GM08714 (cell line): ENCODE results near the gene MED13L.

Experiments used
- H3K4me3 ChIP-seq: fragments of 200-500 bp; sonication (Bioruptor generic); 2 replicates; pipeline ENCODE4 v1.5.1; 2014; ENCODE audit warnings: mild to moderate bottlenecking, low read length, inconsistent platforms
- ZNF274 ChIP-seq: IDR thresholded peaks from 2 replicates; pipeline ENCODE4 v1.6.1; 2012; ENCODE audit warnings: mild to moderate bottlenecking, low read depth, low read length

MED13L gene

DNA sequence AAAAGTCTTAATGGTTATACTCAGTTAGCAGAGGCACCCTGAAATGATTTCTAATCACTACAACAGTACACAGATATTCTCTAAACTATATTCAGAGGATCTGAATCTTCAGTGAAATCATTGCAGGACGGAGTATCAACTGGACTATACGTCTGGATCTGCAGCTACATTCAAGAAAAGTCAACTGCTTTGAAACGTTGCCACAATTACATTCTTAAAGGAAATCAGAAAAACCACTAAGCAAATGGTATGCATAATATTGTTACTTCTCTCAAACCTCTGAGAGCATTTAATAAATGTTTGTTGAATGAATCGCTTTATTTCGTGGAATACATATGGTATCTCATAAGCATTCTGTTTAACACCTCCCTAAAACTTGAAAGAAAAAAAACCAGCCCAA, 67.4 kb downstream of the MED13L start:
- no peak for TF ChIP-seq ZNF274
- H3K4me3 ChIP-seq: no peak overlapping the region

DNA sequence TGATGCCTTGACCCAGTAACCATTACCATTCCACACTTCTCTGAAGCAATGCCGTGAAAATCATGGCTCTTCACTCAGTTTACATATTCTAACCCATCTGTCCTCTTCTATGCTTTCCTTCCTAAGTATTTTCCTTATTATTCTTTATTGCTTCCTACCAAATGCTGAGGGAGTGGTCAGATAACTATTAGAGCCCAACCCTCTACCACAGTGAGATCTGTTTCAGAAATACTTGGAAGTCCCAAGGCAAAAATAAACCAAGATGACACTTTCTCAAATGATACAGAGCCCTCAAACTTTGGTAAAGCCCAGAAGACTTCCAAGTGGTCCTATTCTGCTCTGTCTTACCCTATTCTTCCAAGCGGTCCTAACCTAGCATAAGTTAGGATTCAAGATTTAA, 68.0 kb downstream of the MED13L start:
- no peak for TF ChIP-seq ZNF274
- H3K4me3 ChIP-seq: no peak overlapping the region

DNA sequence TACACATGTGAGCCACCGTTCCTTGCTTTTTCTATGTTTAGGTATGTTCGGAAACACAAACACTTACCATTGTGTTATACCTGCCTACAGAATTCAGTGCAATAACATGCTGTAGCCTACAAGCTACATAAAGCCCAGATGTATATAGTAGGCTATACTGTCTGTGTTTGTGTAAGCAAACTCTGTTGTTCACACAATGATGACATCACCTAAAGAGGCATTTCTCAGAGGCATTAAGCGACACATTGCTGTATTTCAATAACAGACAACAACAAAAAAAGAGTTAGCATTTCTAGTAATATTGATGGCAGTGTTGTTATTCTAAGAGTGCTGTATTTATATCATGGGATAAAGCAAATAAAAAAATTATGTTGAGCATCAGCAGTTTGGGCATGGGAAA, 70.2 kb downstream of the MED13L start:
- H3K4me3 ChIP-seq: no peak overlapping the region
- no peak for TF ChIP-seq ZNF274

DNA sequence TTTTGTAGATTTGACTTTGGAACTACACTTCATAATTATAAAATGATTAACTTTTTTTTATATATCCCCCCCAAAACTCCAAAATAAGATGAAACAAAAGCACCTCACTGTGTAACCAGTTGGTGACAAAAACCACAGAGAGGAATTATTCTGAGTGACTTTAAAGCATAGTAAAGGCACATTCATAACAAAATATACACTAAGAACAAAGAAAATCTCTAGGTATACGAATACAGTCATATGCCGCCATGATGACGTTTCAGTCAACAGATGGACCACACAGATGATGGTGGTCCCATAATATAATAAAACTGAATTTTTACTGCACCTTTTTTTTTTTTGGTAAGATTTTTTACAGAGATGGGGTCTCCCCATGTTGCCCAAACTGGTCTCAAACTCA, 70.7 kb downstream of the MED13L start:
- no peak overlapping the region for H3K4me3 ChIP-seq
- TF ChIP-seq ZNF274: no peak

DNA sequence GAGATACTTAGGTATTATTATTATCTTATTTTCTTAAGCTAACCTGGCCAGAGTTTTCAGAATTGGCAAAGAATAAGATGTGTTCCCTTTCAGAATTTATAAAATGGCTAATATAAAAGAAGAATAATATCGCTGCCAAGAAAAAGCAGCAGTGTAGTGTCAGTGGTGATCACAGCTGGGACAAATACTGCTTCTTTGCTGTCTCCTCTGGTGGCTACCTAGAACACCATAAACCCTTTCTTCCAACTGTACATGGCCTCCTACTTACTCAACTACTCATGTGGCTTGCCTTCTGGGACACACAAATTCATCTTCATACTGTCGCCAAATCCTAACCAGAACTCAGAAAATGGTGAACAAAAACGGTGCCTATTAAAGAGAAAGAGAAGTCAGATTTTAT, 72.7 kb downstream of the MED13L start:
- H3K4me3 ChIP-seq: no peak overlapping the region
- no peak for TF ChIP-seq ZNF274

DNA sequence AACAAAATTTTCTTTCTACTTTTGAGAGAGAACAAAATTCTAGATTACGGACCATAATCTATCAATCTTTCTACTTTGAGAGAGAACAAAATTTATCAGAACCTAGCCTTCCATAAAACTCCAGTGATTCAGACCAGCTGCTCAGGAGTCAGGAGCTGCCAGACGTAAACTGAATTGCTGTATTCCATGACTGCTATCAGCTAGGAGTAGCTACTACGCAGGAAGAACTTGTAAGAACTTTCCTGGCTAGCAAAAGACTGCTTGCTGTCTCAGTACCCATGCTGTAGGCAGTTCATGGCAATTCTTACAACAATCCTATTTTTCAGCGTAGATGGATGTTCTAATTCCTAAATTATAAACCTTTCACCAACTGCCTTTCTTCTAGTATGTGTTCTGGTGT, 73.3 kb downstream of the MED13L start:
- no peak overlapping the region for H3K4me3 ChIP-seq
- no peak for TF ChIP-seq ZNF274

DNA sequence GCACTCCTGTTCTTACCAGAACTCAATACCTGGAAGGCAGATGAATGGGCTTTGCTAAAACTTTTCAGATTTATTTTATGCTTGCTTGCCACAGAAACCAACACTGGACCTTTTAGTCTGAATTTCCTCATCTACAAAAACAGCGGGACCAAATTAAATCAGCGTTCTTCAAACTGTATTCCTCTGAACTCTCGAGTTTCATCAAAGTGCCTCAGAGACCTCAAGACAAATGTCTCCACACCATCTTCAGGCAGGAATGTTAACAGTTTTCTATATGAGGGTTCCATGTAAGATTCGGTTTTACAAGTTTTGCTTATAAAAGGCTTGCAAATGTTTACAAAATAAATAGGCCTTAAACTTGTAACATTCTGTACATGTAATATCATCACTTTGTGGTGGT, 74.6 kb downstream of the MED13L start:
- TF ChIP-seq ZNF274: no peak
- no peak overlapping the region for H3K4me3 ChIP-seq

DNA sequence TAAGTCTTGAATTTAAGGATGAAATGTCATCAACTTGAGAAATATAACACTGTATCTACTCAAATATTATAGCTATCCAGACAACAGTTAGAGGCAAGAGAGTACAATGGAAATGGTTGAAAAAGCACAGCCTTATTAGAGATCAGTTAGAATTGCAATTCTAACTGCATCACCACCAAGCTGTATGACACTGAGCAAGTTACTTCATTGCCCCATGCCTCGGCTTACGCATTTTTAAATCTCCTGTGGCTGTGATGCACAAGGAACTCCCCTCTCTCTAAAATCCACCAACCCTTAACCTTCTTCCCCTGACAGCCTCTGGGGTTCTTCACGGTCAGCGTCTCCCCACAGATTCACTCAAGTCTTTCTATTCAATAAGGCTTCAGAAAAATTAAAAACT, 75.1 kb downstream of the MED13L start:
- TF ChIP-seq ZNF274: no peak
- H3K4me3 ChIP-seq: no peak overlapping the region

DNA sequence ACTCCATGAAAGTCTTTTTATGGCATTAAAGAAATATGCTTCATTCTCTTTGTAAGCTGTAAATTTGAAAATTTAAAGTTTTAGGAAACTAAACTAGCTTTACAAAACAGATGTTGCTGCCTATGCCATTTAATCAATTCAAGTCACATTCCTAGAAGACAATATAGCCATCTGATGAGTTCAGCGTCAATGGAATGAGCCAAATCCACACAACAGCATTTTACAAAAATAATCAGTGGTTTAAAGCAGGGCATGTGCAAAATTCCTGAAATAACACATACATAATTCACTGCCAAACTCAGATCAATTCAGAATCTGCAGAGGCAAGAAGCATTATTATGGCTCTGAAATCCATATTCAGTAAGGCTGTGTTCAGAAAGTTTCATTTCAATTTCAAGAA, 75.6 kb downstream of the MED13L start:
- H3K4me3 ChIP-seq: no peak overlapping the region
- no peak for TF ChIP-seq ZNF274

DNA sequence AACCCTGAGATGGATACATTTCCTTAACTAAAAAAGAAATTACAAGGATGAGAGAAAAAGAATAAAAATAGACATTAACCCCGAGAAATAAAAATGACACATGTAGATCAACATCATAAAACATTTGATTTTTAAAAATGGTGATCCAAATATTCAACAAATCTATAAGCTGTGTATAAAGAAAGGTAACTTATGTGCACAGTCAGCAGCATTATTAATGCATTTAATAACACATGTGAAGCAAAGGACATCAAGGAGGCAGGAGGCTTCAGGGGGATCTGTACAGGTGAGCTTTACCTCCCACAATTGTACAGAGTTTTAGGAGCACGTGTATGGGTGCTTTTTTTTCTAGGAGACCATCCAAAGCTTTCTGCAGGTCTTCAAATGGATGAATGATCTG, 76.1 kb downstream of the MED13L start:
- H3K4me3 ChIP-seq: no peak overlapping the region
- TF ChIP-seq ZNF274: no peak

DNA sequence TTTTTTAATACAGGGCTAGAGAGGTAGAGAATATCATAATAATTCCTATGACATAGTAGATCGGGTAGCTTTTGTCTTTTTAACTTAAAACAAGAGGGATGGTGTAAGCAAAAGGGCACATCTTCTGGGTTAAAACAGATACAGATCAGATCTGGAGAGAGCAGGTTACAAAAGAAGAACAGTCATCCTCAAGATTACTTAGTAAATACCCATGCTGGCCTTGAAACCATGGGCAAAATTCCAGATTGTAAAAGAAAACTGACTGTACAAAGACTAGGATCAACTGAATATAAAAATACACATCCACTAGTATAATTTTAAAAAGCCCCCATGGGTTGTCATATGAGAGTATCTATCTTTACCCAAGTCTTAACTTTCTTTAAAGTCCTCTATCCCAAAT, 76.7 kb downstream of the MED13L start:
- H3K4me3 ChIP-seq: no peak overlapping the region
- no peak for TF ChIP-seq ZNF274

DNA sequence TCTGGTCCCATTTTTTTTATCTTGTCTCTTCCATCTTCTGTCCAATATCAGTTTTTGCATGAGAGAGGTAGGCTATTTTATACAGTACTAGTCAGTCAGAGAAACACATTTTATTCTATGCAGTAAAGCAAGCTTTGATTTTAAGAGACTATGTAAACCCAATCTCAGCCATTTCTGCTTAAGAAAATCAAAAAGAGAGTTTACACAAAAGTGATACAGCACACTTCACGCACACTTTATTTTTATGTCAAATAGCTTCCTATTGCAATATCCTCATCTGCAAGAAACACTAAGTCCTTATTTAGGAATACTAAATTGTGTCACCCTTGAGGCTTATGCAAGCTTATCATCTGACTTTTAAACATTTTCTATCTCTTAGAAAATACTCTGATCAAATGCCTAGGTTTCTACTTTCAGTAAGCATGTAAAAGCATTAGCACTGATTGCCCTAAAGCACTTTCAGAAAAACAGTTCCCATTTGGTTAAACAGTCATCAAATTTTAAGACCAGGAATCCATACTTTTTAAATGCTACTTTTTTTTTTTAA, 78.3 kb downstream of the MED13L start:
- no peak for TF ChIP-seq ZNF274
- no peak overlapping the region for H3K4me3 ChIP-seq

DNA sequence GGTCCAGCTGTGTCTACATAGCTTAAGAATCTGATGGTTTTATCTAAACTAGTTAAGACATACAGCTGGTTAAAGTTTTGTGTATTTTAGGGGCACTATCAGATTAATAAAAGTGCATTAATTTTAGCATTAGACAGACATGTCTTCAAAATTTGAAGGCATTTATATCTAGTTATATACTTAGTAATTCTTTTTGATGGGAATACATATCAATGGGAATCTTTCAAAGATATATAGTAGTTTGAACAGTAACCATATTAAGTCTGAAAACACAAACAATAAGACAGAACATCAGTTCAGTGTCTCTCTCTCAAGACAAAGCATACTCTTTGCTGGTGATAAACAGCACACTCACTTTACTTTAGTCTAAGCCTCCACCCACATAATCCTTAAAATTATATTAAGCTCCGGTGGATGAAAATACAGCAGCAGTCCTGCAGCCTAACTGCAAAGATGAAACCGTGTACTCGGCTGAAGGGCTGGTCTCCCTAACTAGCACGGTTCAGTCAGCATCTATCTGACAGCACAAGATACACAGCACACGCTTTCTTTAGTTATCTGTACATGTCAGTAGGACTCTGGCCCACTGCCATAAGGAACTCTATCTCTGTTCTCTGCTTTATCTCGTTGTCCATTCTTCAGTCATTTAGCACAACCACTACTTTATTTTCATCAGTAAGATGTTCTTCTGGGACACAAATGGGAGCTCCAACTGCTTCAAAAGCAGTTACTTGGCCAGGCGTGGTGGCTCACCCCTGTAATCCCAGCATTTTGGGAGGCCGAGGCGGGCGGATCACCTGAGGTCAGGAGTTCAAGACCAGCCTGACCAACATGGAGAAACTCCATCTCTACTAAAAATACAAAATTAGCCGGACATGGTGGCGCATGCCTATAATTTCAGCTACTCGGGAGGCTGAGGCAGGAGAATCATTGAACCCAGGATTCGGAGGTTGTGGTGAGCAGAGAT, 80.5 kb downstream of the MED13L start:
- TF ChIP-seq ZNF274: no peak
- no peak overlapping the region for H3K4me3 ChIP-seq

DNA sequence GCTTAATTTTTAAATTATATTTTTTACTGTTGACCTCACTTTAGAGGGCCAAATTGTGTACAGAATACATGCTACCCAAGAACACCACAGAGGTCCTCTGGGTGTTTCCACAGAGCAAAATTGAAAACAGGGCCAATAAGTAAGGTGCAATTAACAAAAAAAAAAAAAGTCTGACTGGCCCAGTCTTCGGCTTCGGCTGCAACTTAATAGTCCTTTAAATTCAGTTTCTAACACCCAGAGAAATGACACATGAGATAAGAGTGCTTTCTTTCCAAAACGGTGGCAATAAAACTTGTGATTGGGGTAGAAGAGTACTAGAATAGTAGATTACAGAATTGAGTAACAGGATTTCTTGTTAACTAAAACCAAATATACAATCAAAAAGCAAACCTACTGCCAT, 81.3 kb downstream of the MED13L start:
- no peak for TF ChIP-seq ZNF274
- H3K4me3 ChIP-seq: no peak overlapping the region

DNA sequence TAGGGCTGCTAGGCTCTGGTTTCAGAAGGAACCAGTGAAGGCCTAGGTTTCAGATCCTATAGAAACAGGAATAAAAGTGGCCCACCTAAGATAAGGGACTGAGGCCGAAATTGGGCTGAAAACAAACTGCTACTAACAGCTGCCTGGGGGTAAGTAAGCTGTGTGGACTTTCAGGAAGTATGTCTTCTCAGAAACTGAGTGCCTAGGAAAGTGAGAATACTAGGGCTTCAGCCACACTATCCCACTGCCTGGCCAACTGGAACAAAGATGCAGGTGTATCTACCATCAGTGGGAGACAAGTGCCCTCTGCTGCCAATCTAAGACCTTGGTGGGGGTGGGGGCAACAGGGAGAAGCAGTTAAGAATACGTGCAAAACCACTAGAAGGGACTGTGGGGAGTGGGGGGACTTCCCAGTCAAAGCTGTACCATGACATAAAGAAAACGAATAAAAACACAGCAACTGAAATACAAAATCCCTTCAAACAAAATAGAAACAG, 82.5 kb downstream of the MED13L start:
- no peak for TF ChIP-seq ZNF274

More for the DNA sequence above, 82.5 kb downstream of the MED13L start:
- H3K4me3 ChIP-seq: peak overlapping the region; percentile 49; the same call in 1 of the 2 replicates
